Lung microvascular endothelial cell (primary cell): ENCODE measurements around the gene SPP2. TPM values are rescaled to one million over a fixed set of nuclear protein-coding genes. Genes with fewer than 3 reads are reported as not detected.
A peak's percentile ranks its signal among the peaks of the same experiment; 100 is the strongest.

Source experiments
- DNase-seq, 2 donors: peaks; one replicate each; pipeline versions ENCODE4 v3.0.0 to v3.0.0-alpha.2; 2010; ENCODE audit warnings: low read depth in 2 of 2
- total RNA-seq: library from RNA; depleted of rRNA; stranded (reverse); fragments of >200 nt; gene quantifications from 2 replicates; pipeline ENCODE4 v1.2.1, GENCODE V29; 2014

SPP2 gene, protein sequence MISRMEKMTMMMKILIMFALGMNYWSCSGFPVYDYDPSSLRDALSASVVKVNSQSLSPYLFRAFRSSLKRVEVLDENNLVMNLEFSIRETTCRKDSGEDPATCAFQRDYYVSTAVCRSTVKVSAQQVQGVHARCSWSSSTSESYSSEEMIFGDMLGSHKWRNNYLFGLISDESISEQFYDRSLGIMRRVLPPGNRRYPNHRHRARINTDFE
- not detected in 2 replicates for total RNA-seq

DNA sequence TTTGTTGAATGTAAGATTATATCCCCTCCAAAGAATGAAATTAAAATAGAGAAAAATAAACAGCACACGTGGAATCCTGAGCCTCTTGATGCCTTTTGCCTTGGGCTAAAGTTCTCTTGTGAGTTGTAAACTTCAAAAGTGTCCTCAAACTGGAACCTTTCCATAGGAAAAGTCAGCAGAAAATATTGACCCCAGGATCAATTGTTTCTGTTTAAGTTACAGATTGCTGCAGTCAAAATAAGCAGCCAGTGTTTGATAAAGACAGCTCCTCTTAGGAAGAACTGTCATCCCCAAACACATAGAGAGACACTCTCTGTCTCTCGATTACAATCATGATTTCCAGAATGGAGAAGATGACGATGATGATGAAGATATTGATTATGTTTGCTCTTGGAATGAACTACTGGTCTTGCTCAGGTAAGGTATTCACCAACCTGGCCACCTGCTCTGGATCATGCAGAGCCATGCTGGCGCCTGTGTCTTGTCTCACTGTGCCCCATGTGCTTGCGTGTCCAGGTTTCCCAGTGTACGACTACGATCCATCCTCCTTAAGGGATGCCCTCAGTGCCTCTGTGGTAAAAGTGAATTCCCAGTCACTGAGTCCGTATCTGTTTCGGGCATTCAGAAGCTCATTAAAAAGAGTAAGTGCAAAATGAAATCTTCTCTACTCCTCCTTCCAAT lies at the start of gene SPP2:
SPP2 (plus strand) TSS at position 248 of the 681 bp plus-strand sequence; CDS start at position 333, 85 bp downstream.
- no peak for DNase-seq

DNA sequence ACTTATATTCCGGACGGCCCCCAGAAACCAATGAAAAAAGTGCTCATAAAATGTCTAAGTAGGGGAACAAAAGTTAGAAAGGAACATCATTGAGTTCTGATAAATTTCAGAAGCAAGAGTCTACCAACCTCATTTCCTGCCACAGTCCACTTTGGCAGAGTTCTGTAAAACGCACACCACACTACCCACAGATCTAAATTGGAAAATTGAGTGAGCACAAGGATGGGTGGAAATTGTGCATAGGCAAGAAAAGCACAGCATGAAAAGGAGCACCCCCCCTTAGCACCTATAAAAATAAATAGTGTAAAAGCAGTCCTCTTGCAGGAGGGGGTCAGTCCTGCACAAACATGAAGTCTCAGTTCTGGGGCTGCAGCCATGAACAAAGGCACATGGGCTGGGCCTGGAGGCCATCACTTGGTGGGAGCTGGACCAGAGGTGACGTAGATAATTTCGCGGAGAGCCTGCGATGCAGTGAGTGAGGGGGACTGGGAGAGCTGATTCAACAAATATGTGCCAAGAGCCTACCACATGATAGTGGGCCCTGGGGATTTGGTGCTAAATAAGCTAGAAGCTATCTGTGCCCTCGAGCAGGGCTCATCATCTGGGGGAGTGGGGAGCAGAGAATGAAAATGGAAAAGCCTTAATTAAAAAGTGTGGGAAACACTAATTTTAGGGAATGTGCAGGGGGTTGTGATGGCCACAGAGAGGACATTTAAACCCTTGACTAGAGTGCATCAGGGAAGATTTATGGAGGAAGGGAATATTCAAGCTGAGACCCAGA lies 48.9 kb upstream of the SPP2 start:
- no peak for DNase-seq

GRCh38 chr2:234002281-234002680 lies 48.2 kb upstream of the SPP2 start:
- DNase-seq = no peak

DNA sequence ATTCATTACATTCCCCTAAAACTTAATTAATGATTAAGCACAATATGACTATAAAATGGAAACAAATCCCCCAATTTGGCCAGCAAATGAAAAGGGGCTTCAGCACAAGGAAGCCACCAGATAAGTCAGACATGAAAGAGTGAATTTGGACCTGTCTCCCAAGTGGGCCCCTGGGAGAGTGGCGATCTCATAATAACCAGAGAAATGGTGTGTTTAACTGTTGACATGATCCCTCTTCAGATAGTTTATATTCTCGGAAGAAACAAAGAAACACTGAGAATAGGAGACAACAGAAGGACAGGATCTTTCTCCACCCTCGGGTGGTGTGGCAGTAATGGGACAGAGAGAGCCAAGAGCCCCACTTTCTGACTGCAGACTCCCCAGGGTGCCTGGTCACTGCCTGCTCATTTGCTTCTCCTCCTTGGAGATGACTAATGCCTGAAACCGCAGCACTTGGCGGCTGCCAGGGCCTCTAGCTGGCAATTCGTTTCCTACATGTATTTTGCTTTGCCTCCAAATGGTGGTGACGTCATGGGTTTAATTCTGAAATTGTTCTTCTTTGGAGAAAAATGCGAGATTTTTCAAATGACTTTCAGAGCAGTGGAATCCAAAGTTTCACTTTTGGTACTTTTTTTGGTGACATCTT lies 46.4 kb upstream of the SPP2 start:
- peak in 1 of 2 donors; percentile 74 for DNase-seq

- DNase-seq = no peak
These were observed 45.4 kb upstream of the SPP2 start for GRCh38 chr2:234005126-234005525.

- DNase-seq = no peak
These were observed 44.0 kb upstream of the SPP2 start for GRCh38 chr2:234006501-234006900.

GRCh38 chr2:234014427-234014826 lies 36.1 kb upstream of the SPP2 start:
- no peak for DNase-seq

GRCh38 chr2:234015861-234016260 lies 34.6 kb upstream of the SPP2 start:
- DNase-seq = no peak

DNA sequence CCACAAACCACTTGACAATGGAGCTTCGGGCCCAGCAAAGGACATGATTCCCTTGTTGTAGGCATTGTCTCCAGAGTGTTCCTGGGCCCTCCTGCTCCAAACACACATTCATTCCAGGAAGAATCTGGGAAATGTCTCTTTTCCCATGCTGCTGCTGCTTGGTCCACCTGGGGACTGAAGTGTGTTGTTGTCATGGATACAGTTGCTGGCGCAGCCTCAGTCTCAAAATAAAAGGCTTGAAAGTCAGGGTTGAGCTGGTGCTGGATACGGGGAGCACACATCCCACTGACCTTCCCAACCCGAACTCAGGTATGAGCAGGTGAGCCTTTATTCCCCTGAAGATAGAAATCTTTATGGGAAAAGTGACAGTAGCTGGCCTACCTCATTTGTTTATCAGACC lies 30.6 kb upstream of the SPP2 start:
- no peak for DNase-seq

DNA sequence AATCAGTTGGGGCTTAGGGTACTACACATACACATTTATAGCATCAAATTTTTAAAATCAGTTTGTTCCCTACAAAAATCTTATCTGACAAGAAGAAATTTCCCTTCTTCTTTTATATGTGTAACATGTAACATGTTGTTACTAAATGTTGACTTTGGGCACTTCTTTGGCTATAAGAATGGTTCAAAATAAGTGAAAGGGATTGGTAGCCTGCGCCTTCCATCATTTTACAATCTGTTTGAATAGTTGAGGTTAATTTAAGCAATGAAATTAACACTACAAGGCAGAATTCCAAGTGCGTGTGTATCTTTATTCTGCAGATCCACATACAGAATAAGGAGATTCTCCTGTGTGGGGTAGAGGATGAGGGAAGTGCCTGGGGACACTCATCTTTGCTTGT lies 30.2 kb upstream of the SPP2 start:
- no peak for DNase-seq

GRCh38 chr2:234022424-234022823 lies 28.1 kb upstream of the SPP2 start:
- no peak for DNase-seq

GRCh38 chr2:234024304-234024703 lies 26.2 kb upstream of the SPP2 start:
- no peak for DNase-seq

GRCh38 chr2:234025466-234025865 lies 25.0 kb upstream of the SPP2 start:
- DNase-seq = no peak

DNA sequence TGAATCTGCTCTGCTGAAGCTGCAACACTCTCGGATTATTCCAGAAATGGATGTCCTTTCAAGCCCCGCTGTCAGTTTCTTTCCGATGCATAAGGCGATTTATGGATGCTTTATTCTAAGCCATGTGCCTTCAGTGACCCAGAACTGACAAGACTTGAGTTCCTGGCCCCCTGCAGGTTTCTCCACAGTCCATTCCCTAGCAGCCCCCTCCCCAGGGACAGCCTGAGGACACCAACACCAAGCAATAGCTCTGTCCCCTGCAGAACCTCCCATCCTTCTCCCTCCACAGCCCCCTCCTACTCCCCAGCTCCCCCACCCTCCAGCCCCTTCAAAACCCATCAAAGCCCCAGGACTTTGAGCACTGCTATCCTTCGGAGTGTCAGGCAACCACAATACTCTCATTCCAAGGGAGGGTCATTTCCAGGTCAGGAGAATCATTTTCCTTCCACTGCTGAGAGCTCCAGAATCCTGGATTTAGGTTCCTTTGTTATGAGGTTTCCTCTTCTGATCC lies 24.6 kb upstream of the SPP2 start:
- peak in 1 of 2 donors; percentile 7 for DNase-seq

DNA sequence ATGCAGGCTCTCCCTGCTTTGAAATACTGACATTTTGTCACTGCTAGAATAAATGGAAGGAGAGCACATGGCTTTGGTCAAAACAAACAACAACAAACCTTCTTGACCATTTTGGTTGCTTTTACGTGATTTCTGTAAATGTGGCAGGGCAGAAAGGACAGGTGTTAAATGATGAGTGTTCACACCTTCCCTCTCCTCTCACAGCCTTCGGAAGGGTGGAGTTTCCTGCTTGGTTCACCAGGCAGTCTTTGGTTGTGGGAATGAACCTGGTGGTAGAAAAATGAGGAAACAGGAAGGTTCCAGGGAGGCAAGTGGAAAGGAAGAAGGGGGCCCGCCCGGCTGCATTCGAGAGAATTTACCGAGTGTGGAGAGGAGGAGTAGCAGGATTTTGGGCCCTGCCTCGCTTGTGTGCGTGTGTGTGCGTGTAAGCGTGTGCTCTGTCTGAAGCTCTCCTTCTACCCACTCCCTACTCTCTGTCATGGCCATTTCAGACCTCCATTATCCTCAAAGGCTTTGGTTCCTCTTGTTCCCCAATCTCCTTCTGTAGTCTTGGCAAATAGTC lies 23.7 kb upstream of the SPP2 start:
- DNase-seq = no peak

DNA sequence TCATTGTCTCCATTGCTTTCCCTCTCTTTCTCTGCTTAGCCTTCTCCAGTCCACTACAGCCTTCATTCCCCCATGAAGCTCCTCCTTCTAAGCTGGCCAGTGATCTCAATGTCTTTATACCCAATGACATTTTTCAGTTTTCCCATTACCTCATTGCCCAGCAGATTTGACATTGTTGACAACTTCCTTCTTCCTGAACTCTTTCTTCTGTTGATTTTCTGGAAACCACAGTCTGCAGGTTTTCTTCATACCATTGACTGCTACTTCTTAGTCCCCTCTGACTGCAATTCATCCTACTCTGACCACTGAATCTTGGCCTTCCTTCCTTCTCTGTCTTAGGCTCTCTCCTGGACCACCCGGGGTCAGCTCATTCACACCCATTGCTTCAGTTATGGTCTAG lies 22.9 kb upstream of the SPP2 start:
- DNase-seq = no peak

GRCh38 chr2:234029150-234029733 lies 21.3 kb upstream of the SPP2 start:
- no peak for DNase-seq

DNA sequence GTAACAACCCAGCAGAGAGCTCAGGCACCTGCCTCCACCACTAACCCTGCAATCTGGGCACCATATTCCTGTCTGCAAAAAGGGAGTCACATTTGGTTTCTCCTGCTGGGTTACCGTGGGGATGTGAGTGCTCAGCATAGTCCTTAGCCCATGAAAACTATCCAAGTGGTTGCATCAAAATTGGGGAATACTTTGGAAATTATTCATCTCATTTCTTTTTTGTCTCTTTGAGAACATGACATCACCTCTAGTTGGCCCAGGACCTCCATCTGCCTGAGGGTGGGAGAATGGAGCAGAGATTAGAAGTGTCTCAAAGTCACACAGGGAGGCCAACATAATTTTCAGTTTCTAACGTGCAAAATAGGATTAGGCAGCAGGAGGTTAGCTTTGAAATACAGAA lies 19.3 kb upstream of the SPP2 start:
- DNase-seq = no peak

DNA sequence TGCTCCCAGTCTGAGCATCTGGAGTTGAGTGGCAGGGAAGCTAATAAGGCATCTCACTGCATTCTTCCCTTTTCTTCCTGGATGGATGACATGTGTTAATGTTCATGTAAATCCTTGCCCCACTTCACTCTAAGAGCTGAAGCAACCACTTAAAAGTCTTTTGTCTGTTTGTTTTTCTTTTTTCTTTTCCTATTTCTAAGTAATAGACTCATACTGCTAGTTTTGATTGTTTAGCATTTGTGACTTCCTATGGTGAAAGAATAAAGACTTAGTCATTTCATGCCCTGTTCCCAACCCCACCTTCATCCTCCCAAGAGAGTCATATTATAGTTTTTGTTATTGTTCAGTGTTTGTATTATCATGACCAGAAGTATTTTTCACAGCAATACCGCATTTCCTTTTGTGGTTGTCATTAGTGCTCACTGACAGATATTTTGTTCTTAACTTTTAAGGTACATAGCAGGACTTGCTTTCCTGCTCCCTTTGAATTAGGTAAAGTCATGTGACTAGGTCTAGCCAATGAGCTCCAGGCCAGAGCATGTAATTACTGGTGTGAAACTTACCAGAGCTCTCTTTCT lies 18.1 kb upstream of the SPP2 start:
- peak in 1 of 2 donors; percentile 61 for DNase-seq

DNA sequence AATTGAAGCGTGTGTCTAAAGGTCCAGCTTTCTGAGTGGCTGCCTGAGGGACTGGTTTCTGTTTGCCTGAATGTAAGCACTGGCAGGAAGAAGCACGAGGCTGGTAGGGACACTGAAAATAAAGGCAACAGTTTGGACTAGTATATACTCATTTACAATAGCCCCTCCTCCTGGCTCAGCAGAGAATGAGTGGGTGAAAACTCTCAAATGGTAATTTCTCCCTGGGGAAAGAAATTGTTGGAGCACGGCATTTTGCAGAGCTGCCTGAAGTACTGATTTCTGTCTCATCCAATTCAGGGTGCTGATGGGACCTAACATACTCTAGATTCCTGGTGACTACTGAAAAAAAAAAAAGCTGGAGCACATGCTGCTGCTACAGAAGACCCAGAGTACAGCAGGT lies 17.3 kb upstream of the SPP2 start:
- DNase-seq = no peak

- DNase-seq = no peak
These were observed 16.6 kb upstream of the SPP2 start for GRCh38 chr2:234033885-234034284.
